Stimulated activated naive B cell treated with anti-CD40 and anti-IgM and Interleukin-4, amounts not matched to agents 10 μg/mL and 1 μg/mL and 100 μg/mL, for 72 hours (primary cell): Measurements from ENCODE around the gene COQ7.
A peak's percentile ranks its signal among the peaks of the same experiment; 100 is the strongest.

ENCODE experiments used
- ATAC-seq, 2 donors: fragments of 150-1000 bp; cut with Tn5 transposase; replicated peaks; 2 replicates each; pipeline ENCODE4 v1.10.0; 2021; ENCODE audit warnings: moderate library complexity in 1 of 2
- DNase-seq: peaks from one replicate; pipeline ENCODE4 v3.0.0; 2021
- H3K27ac Mint-ChIP-seq: one replicate; pipeline ENCODE4 v1.8.0; 2022; ENCODE audit warnings: mild to moderate bottlenecking, mixed read lengths
- H3K27me3 Mint-ChIP-seq, 2 donors: one replicate each; pipeline ENCODE4 v1.8.0; 2022; ENCODE audit warnings: mixed read lengths in 2 of 2
- H3K36me3 Mint-ChIP-seq, 2 donors: one replicate each; pipeline ENCODE4 v1.8.0; 2022; ENCODE audit warnings: mixed read lengths in 2 of 2, mild to moderate bottlenecking in 1 of 2
- H3K4me1 Mint-ChIP-seq, 2 donors: one replicate each; pipeline ENCODE4 v1.8.0; 2022; ENCODE audit warnings: mixed read lengths in 2 of 2, mild to moderate bottlenecking in 1 of 2
- H3K4me3 Mint-ChIP-seq, 2 donors: one replicate each; pipeline ENCODE4 v1.8.0; 2022; ENCODE audit warnings: mild to moderate bottlenecking in 2 of 2, mixed read lengths in 2 of 2, moderate library complexity in 1 of 2
- H3K9me3 Mint-ChIP-seq, 2 donors: one replicate each; pipeline ENCODE4 v1.8.0; 2022; ENCODE audit warnings: mixed read lengths in 2 of 2, mild to moderate bottlenecking in 1 of 2

COQ7 gene

GRCh38 chr16:19067349-19068236 is at the start of gene COQ7:
Gene COQ7, plus strand, starts transcription at chr16:19067614. Its CDS starts 51 bp downstream, at chr16:19067665.
- H3K27me3 Mint-ChIP-seq, result peaks cover 0 to 4% of the 10 kb centered on the region in 2 donors
- peak within 1 kb of the TSS; percentile 99 for H3K27ac Mint-ChIP-seq
- H3K36me3 Mint-ChIP-seq, result peaks cover 3 to 6% of the 10 kb centered on the region in 2 donors
- peak within 1 kb of the TSS; percentile 88 to 91 for H3K4me3 Mint-ChIP-seq
- H3K9me3 Mint-ChIP-seq, result no peaks in the 10 kb centered on the region
- peak; percentile 92 to 95 for ATAC-seq
- peaks cover 8 to 13% of the 10 kb centered on the region in 2 donors for H3K4me1 Mint-ChIP-seq
- peak; percentile 97 for DNase-seq

- peaks cover 0 to 2% of the 10 kb centered on the region in 2 donors for H3K9me3 Mint-ChIP-seq
- no peak overlapping the region for H3K4me3 Mint-ChIP-seq
- no peaks in the 10 kb centered on the region for H3K4me1 Mint-ChIP-seq
- no peaks in the 10 kb centered on the region for H3K36me3 Mint-ChIP-seq
- peaks cover 0 to 9% of the 10 kb centered on the region in 2 donors for H3K27me3 Mint-ChIP-seq
- DNase-seq (no peak), ATAC-seq (no peak)
- H3K27ac Mint-ChIP-seq, result no peak overlapping the region
These were observed 46.7 kb upstream of the COQ7 start for GRCh38 chr16:19020689-19021088.

- H3K4me1 Mint-ChIP-seq, result no peaks in the 10 kb centered on the region
- no peaks in the 10 kb centered on the region for H3K36me3 Mint-ChIP-seq
- H3K27ac Mint-ChIP-seq, result no peak overlapping the region
- peaks cover 0 to 2% of the 10 kb centered on the region in 2 donors for H3K9me3 Mint-ChIP-seq
- H3K27me3 Mint-ChIP-seq, result peaks cover 0 to 9% of the 10 kb centered on the region in 2 donors
- no peak overlapping the region for H3K4me3 Mint-ChIP-seq
- ATAC-seq (no peak), DNase-seq (no peak)
These were observed 45.7 kb upstream of the COQ7 start for GRCh38 chr16:19021747-19022146.

GRCh38 chr16:19027416-19027815 is 40.0 kb upstream of the COQ7 start:
- Mint-ChIP-seq H3K4me1 (no peaks in the 10 kb centered on the region), H3K9me3 (no peaks in the 10 kb centered on the region), H3K4me3 (no peak overlapping the region), H3K27ac (no peak overlapping the region), H3K36me3 (no peaks in the 10 kb centered on the region), H3K27me3 (peaks cover 0 to 5% of the 10 kb centered on the region in 2 donors)
- no peak for DNase-seq
- no peak for ATAC-seq

GRCh38 chr16:19029980-19030379 is 37.4 kb upstream of the COQ7 start:
- Mint-ChIP-seq H3K27me3 (peaks cover 0 to 14% of the 10 kb centered on the region in 2 donors), H3K27ac (no peak overlapping the region), H3K9me3 (peaks cover 5 to 6% of the 10 kb centered on the region in 2 donors), H3K4me3 (no peak overlapping the region), H3K36me3 (no peaks in the 10 kb centered on the region), H3K4me1 (no peaks in the 10 kb centered on the region)
- ATAC-seq (no peak), DNase-seq (no peak)

GRCh38 chr16:19031738-19032137 is 35.7 kb upstream of the COQ7 start:
- DNase-seq (no peak), ATAC-seq (no peak)
- Mint-ChIP-seq H3K27me3 (peaks cover 0 to 14% of the 10 kb centered on the region in 2 donors), H3K9me3 (peaks cover 13 to 14% of the 10 kb centered on the region in 2 donors), H3K36me3 (peaks cover 0 to 1% of the 10 kb centered on the region in 2 donors), H3K27ac (no peak overlapping the region), H3K4me3 (no peak overlapping the region), H3K4me1 (no peaks in the 10 kb centered on the region)

GRCh38 chr16:19033761-19034160 is 33.7 kb upstream of the COQ7 start:
- H3K4me3 Mint-ChIP-seq, result no peak overlapping the region

GRCh38 chr16:19040400-19040799 is 27.0 kb upstream of the COQ7 start:
- Mint-ChIP-seq H3K9me3 (peaks cover 4 to 6% of the 10 kb centered on the region in 2 donors), H3K4me1 (no peaks in the 10 kb centered on the region), H3K4me3 (no peak overlapping the region), H3K27me3 (peaks cover 4 to 16% of the 10 kb centered on the region in 2 donors), H3K27ac (no peak overlapping the region), H3K36me3 (no peaks in the 10 kb centered on the region)
- ATAC-seq, result no peak
- DNase-seq, result no peak

More at GRCh38 chr16:19033761-19034160, 33.7 kb upstream of the COQ7 start:
- Mint-ChIP-seq H3K27me3 (peaks cover 0 to 14% of the 10 kb centered on the region in 2 donors), H3K36me3 (peaks cover 0 to 1% of the 10 kb centered on the region in 2 donors), H3K27ac (no peak overlapping the region), H3K4me1 (no peaks in the 10 kb centered on the region), H3K9me3 (peaks cover 13 to 14% of the 10 kb centered on the region in 2 donors)
- no peak for ATAC-seq
- DNase-seq, result no peak

GRCh38 chr16:19044769-19045168 is 22.6 kb upstream of the COQ7 start:
- no peaks in the 10 kb centered on the region for H3K4me1 Mint-ChIP-seq
- no peak for DNase-seq
- H3K27me3 Mint-ChIP-seq, result peaks cover 4 to 16% of the 10 kb centered on the region in 2 donors
- no peaks in the 10 kb centered on the region for H3K9me3 Mint-ChIP-seq
- H3K4me3 Mint-ChIP-seq, result no peak overlapping the region
- H3K36me3 Mint-ChIP-seq, result no peaks in the 10 kb centered on the region
- no peak overlapping the region for H3K27ac Mint-ChIP-seq
- no peak for ATAC-seq

GRCh38 chr16:19046062-19046461 is 21.4 kb upstream of the COQ7 start:
- peaks cover 4 to 12% of the 10 kb centered on the region in 2 donors for H3K27me3 Mint-ChIP-seq
- no peaks in the 10 kb centered on the region for H3K36me3 Mint-ChIP-seq
- H3K9me3 Mint-ChIP-seq, result no peaks in the 10 kb centered on the region
- no peak overlapping the region for H3K4me3 Mint-ChIP-seq
- H3K27ac Mint-ChIP-seq, result no peak overlapping the region
- no peak for DNase-seq
- no peaks in the 10 kb centered on the region for H3K4me1 Mint-ChIP-seq
- ATAC-seq, result no peak

GRCh38 chr16:19062706-19063105 is 4.7 kb upstream of the COQ7 start:
- ATAC-seq, result no peak

GRCh38 chr16:19066988-19067348 is 446 bp upstream of the COQ7 start:
- ATAC-seq (no peak), DNase-seq (no peak)
- Mint-ChIP-seq H3K27me3 (peaks cover 0 to 4% of the 10 kb centered on the region in 2 donors), H3K9me3 (no peaks in the 10 kb centered on the region), H3K4me1 (peaks cover 6 to 13% of the 10 kb centered on the region in 2 donors), H3K4me3 (peak overlapping the region; percentile 88 to 91), H3K27ac (peak overlapping the region; percentile 99), H3K36me3 (peaks cover 3 to 4% of the 10 kb centered on the region in 2 donors)

More at GRCh38 chr16:19062706-19063105, 4.7 kb upstream of the COQ7 start:
- no peak for DNase-seq
- H3K27ac Mint-ChIP-seq, result no peak overlapping the region
- H3K27me3 Mint-ChIP-seq, result peaks cover 6 to 13% of the 10 kb centered on the region in 2 donors
- peaks cover 5 to 6% of the 10 kb centered on the region in 2 donors for H3K4me1 Mint-ChIP-seq
- H3K36me3 Mint-ChIP-seq, result no peaks in the 10 kb centered on the region
- no peak overlapping the region for H3K4me3 Mint-ChIP-seq
- H3K9me3 Mint-ChIP-seq, result no peaks in the 10 kb centered on the region

GRCh38 chr16:19068237-19068815 is 912 bp downstream of the COQ7 start:
- Mint-ChIP-seq H3K4me3 (peak overlapping the region; percentile 88 to 91), H3K27ac (peak overlapping the region; percentile 99), H3K4me1 (peaks cover 8 to 13% of the 10 kb centered on the region in 2 donors), H3K36me3 (peaks cover 3 to 8% of the 10 kb centered on the region in 2 donors), H3K9me3 (no peaks in the 10 kb centered on the region), H3K27me3 (no peaks in the 10 kb centered on the region)
- ATAC-seq (no peak), DNase-seq (no peak)

- no peak for DNase-seq
- no peak overlapping the region for H3K27ac Mint-ChIP-seq
- peaks cover 7 to 11% of the 10 kb centered on the region in 2 donors for H3K4me1 Mint-ChIP-seq
- H3K27me3 Mint-ChIP-seq, result no peaks in the 10 kb centered on the region
- H3K4me3 Mint-ChIP-seq, result no peak overlapping the region
- H3K36me3 Mint-ChIP-seq, result peaks cover 14 to 22% of the 10 kb centered on the region in 2 donors
- no peaks in the 10 kb centered on the region for H3K9me3 Mint-ChIP-seq
- no peak for ATAC-seq
These were observed 4.7 kb downstream of the COQ7 start for GRCh38 chr16:19071811-19072777.
